Right atrium auricular region (tissue), 2 donors: ENCODE data around the gene KLHDC9. TPM values are rescaled to one million over a fixed set of nuclear protein-coding genes. Genes with fewer than 3 reads are reported as not detected.

Experiments
- DNase-seq: peaks from one replicate; pipeline ENCODE4 v3.0.0-alpha.2; 2019; ENCODE audit warnings: low spot score
- H3K27ac ChIP-seq, 2 donors: fragments of 200-600 bp; sonication (generic); 1 replicate in 1 of 2; 2 replicates in 1 of 2; pipeline ENCODE4 v1.5.1; 2016 to 2019
- H3K27me3 ChIP-seq, 2 donors: fragments of 200-600 bp; sonication (generic); one replicate each; pipeline versions ENCODE4 v1.5.1 to v1.6.0; 2017 to 2019
- H3K36me3 ChIP-seq: fragments of 200-600 bp; sonication (generic); one replicate; pipeline ENCODE4 v1.5.1; 2016
- H3K4me1 ChIP-seq, 2 donors: fragments of 200-600 bp; sonication (generic); one replicate each; pipeline versions ENCODE4 v1.5.1 to v1.6.0; 2017 to 2019
- H3K4me3 ChIP-seq, 2 donors: fragments of 200-600 bp; sonication (generic); 1 replicate in 1 of 2; 2 replicates in 1 of 2; pipeline ENCODE4 v1.5.1; 2017 to 2019; ENCODE audit warnings: mild to moderate bottlenecking in 1 of 2, moderate library complexity in 1 of 2
- H3K9me3 ChIP-seq, 2 donors: fragments of 200-600 bp; sonication (generic); one replicate each; pipeline ENCODE4 v1.5.1; 2019
- CTCF ChIP-seq, 2 donors: fragments of 200-600 bp; sonication (generic); IDR thresholded peaks; one replicate each; pipeline ENCODE4 v1.5.1; 2019; ENCODE audit warnings: antibody characterized with exemption in 2 of 2
- total RNA-seq, 2 donors: library from RNA; depleted of rRNA; stranded (reverse); fragments of >200 nt; gene quantifications; one replicate each; pipeline ENCODE4 v1.1.0, GENCODE V29; 2016

The KLHDC9 gene
- total RNA-seq, 2 donors from 2014 or later, result 2.9 to 7.8 TPM

- Histone ChIP-seq H3K27ac (no peak overlapping the region), H3K9me3 (no peaks in the 10 kb centered on the region), H3K27me3 (no peaks in the 10 kb centered on the region), H3K4me1 (peaks cover 0 to 23% of the 10 kb centered on the region in 2 donors), H3K4me3 (no peak overlapping the region), H3K36me3 (peaks cover 7% of the 10 kb centered on the region)
- DNase-seq, result no peak
- TF ChIP-seq CTCF (IDR thresholded peaks at IDR 0.05), result no peak
These were observed 2.1 kb upstream of the KLHDC9 start for GRCh38 chr1:161096015-161096414.

GRCh38 chr1:161096530-161096929, 1.6 kb upstream of the KLHDC9 start:
- H3K4me3 ChIP-seq, result no peak overlapping the region
- no peaks in the 10 kb centered on the region for H3K9me3 ChIP-seq
- peaks cover 12% of the 10 kb centered on the region for H3K36me3 ChIP-seq
- peak; percentile 90 for DNase-seq
- H3K27me3 ChIP-seq, result no peaks in the 10 kb centered on the region
- H3K27ac ChIP-seq, result peak overlapping the region in 1 of 2 donors; percentile 57
- peaks cover 0 to 23% of the 10 kb centered on the region in 2 donors for H3K4me1 ChIP-seq
- no peak for TF ChIP-seq CTCF (IDR thresholded peaks at IDR 0.05)

- no peak for DNase-seq
- peaks cover 24% of the 10 kb centered on the region for H3K36me3 ChIP-seq
- no peaks in the 10 kb centered on the region for H3K9me3 ChIP-seq
- H3K4me1 ChIP-seq, result peaks cover 0 to 23% of the 10 kb centered on the region in 2 donors
- H3K27me3 ChIP-seq, result no peaks in the 10 kb centered on the region
- H3K4me3 ChIP-seq, result peak overlapping the region in 1 of 2 donors; percentile 66
- no peak for TF ChIP-seq CTCF (IDR thresholded peaks at IDR 0.05)
- H3K27ac ChIP-seq, result no peak overlapping the region
These were observed 1.1 kb downstream of the KLHDC9 start for GRCh38 chr1:161099090-161099802.

- H3K36me3 ChIP-seq, result peaks cover 24% of the 10 kb centered on the region
These were observed 2.4 kb downstream of the KLHDC9 start for GRCh38 chr1:161100556-161100955.

GRCh38 chr1:161106431-161106830, 8.3 kb downstream of the KLHDC9 start:
- no peak for DNase-seq
- no peak overlapping the region for H3K27ac ChIP-seq

More at GRCh38 chr1:161100556-161100955, 2.4 kb downstream of the KLHDC9 start:
- Histone ChIP-seq H3K4me3 (no peak overlapping the region), H3K27me3 (no peaks in the 10 kb centered on the region), H3K4me1 (peaks cover 0 to 23% of the 10 kb centered on the region in 2 donors), H3K27ac (no peak overlapping the region), H3K9me3 (no peaks in the 10 kb centered on the region)
- no peak for TF ChIP-seq CTCF (IDR thresholded peaks at IDR 0.05)
- no peak for DNase-seq

More at GRCh38 chr1:161106431-161106830, 8.3 kb downstream of the KLHDC9 start:
- no peak for TF ChIP-seq CTCF (IDR thresholded peaks at IDR 0.05)
- peaks cover 12% of the 10 kb centered on the region for H3K36me3 ChIP-seq
- H3K27me3 ChIP-seq, result no peaks in the 10 kb centered on the region
- H3K4me1 ChIP-seq, result no peaks in the 10 kb centered on the region
- H3K4me3 ChIP-seq, result no peak overlapping the region
- no peaks in the 10 kb centered on the region for H3K9me3 ChIP-seq
